Kidney epithelial cell (primary cell): ENCODE measurements around the gene KYAT1. TPM values are rescaled to one million over a fixed set of nuclear protein-coding genes. Genes with fewer than 3 reads are reported as not detected.

Experiments used
- DNase-seq: peaks from one replicate; pipeline ENCODE4 v3.0.0-alpha.2; 2010; ENCODE audit warnings: low read depth
- H3K27me3 ChIP-seq: 2 replicates; pipeline ENCODE4 v1.6.0; 2011; ENCODE audit warnings: low read length; ENCODE audit not compliant: control insufficient read depth, insufficient read depth
- H3K36me3 ChIP-seq: 2 replicates; pipeline ENCODE4 v1.5.1; 2011; ENCODE audit warnings: low read length; ENCODE audit not compliant: control insufficient read depth, insufficient read depth
- H3K4me3 ChIP-seq: 2 replicates; pipeline ENCODE4 v1.5.1; 2011; ENCODE audit warnings: low read depth, mild to moderate bottlenecking, control low read depth, low read length
- total RNA-seq: library from RNA; depleted of rRNA; stranded (reverse); fragments of >200 nt; gene quantifications from 2 replicates; pipeline ENCODE4 v1.2.3, GENCODE V29; 2015
- TF ChIP-seq, protein P1 (sequence below): IDR thresholded peaks from 2 replicates; pipeline ENCODE4 v1.5.1; 2011; ENCODE audit warnings: mild to moderate bottlenecking, moderate library complexity, low read length, control low read depth, inconsistent platforms; ENCODE audit not compliant: insufficient read depth, poor library complexity, severe bottlenecking

KYAT1 gene
- total RNA-seq, 1 donor from 2014 or later: 6.8 TPM

DNA sequence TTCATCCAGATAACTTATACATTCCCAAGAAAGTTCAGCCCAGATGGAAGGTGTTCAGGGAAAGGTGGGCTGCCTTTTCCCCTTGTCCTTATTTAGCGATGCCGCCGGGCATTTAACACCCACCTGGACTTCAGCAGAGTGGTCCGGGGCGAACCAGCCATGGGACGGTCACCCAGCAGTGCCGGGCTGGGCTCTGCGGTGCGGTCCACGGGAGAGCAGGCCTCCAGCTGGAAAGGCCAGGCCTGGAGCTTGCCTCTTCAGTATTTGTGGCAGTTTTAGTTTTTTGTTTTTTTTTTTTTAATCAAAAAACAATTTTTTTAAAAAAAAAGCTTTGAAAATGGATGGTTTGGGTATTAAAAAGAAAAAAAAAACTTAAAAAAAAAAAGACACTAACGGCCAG, 35.0 kb upstream of the KYAT1 start:
- no peak for DNase-seq
- peaks cover 3% of the 10 kb centered on the region for H3K36me3 ChIP-seq
- H3K27me3 ChIP-seq: no peaks in the 10 kb centered on the region
- no peak overlapping the region for H3K4me3 ChIP-seq
- TF ChIP-seq, protein P1, sequence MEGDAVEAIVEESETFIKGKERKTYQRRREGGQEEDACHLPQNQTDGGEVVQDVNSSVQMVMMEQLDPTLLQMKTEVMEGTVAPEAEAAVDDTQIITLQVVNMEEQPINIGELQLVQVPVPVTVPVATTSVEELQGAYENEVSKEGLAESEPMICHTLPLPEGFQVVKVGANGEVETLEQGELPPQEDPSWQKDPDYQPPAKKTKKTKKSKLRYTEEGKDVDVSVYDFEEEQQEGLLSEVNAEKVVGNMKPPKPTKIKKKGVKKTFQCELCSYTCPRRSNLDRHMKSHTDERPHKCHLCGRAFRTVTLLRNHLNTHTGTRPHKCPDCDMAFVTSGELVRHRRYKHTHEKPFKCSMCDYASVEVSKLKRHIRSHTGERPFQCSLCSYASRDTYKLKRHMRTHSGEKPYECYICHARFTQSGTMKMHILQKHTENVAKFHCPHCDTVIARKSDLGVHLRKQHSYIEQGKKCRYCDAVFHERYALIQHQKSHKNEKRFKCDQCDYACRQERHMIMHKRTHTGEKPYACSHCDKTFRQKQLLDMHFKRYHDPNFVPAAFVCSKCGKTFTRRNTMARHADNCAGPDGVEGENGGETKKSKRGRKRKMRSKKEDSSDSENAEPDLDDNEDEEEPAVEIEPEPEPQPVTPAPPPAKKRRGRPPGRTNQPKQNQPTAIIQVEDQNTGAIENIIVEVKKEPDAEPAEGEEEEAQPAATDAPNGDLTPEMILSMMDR: no peak

GRCh38 chr9:128916204-128916603, 34.5 kb upstream of the KYAT1 start:
- TF ChIP-seq, protein P1: no peak
- no peaks in the 10 kb centered on the region for H3K27me3 ChIP-seq
- peaks cover 3% of the 10 kb centered on the region for H3K36me3 ChIP-seq

DNA sequence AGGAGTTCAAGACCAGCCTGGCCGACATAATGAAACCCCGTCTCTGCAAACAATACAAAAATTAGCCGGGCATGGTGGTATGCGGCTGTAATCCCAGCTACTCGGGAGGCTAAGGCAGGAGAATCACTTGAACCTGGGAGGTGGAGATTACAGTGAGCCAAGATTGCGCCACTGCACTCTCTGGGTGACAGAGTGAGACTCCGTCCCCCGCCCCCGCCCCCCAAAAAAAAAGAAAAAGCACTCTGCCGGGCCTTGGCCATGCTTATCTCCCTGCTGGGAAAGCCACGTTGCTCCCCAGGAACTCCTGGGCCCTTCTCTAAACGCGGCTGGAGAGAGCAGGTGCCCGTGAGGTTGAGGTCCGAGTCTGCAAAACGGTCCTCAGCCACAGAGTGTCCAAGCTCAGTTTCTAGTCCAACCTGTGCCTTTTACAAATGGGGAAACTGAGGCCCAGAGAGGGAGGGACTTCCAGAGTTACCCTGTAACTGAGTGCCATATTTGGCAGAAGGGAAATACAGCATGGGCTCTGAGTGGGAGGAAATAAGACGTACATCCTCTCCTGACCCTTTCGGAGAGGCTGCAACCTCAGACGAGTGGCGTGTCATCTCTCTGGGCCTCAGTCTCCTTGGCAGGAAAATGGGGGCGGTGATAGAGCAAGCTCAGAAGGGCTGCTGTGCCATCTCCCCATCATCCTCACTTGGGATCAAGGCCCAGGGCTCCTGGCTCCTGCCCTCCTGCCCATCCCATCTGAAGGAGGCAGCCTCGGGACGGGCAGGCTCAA, 32.4 kb upstream of the KYAT1 start:
- TF ChIP-seq, protein P1: no peak
- Histone ChIP-seq H3K27me3 (no peaks in the 10 kb centered on the region), H3K36me3 (peaks cover 3% of the 10 kb centered on the region), H3K4me3 (no peak overlapping the region)
- DNase-seq: no peak

More at GRCh38 chr9:128916204-128916603, 34.5 kb upstream of the KYAT1 start:
- H3K4me3 ChIP-seq: no peak overlapping the region
- DNase-seq: no peak

DNA sequence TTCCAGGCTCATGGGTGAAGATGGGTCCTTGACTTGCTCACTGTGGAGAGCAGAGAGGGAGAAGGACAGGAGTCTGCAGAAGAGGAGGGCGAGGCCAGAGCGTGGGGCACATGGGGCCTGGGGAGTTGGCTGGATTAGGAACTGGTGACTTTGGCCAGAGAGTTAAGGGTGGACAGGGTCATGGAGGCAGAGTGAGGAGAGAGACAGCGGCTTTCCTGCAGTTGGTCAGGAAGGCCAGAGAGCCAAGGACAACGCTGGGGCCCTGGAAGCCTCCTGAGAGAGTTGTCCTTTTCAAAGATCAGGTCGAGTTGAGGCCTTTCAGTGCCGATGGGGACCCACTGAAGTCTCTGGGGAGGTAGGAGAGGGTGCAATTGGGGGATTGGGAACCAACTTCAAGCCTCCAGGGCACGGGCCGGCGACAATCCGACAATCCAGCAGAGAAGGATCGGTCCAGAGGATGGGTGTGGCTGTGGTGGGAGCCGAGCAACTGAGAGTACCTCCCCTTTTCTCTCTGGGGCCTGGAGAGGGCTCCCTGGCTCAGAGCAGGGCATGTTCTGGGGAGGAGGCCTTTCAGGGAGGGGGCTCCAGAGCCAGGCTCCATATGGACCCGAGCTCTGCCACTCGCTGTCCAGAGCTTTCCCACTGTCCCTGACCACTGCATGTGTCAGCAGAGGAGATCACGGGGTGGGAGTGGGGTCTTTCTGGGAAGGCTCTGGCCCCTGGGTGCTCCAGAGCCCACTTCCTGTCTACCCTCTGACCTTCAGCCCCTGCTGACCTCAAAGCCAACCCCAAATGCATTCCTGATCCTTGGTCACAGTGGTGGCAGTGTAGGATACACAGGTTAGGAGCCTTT, 31.5 kb upstream of the KYAT1 start:
- Histone ChIP-seq H3K36me3 (peaks cover 4% of the 10 kb centered on the region), H3K4me3 (no peak overlapping the region), H3K27me3 (no peaks in the 10 kb centered on the region)
- no peak for DNase-seq
- TF ChIP-seq, protein P1: no peak

DNA sequence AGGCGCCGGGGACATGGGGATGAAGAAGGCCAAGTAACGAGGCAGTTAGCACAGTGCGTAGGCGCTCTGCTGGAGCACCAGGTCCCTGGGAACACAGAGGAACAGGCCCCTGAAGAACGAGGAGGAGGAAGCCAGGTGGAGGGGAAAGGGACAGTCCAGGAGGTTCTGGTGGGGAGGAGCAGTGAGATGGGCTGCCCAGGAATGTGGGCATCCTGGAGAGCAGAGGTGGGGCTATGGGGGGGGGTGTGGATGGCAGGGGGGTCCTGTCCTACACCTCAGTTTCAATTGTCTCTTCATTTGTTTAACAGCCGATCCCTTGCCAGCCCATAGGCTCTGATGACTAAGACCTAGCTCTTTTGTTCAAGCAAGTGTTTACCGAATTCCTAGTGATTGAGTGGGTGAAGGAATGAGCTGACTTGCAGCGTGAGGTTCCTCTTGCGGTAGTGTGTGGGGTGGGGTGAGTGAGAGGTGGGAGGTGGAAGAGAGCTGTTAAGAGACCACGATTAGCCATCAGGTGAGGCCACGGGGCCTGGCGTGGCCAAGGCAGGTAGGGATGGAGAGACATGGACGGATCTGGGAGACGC, 30.6 kb upstream of the KYAT1 start:
- Histone ChIP-seq H3K4me3 (no peak overlapping the region), H3K36me3 (peaks cover 4% of the 10 kb centered on the region), H3K27me3 (no peaks in the 10 kb centered on the region)
- peak; percentile 95 for DNase-seq
- TF ChIP-seq, protein P1: no peak
